IMR-90 (cell line): ENCODE results near the gene COPZ2. TPM values are rescaled to one million over a fixed set of nuclear protein-coding genes. Genes with fewer than 3 reads are reported as not detected.

Source experiments
- ATAC-seq: fragments of 200-7000 bp; cut with Tn5 transposase; 2 replicates; pipeline ENCODE4 v1.9.1; 2020; ENCODE audit warnings: low read depth, mild to moderate bottlenecking, moderate library complexity
- BruUV-seq: library from RNA; stranded (reverse); fragments of 400-500 nt; replicated peaks from 2 replicates; lab custom pipeline; 2021; lab: Mats Ljungman, UMichigan
- CTCF ChIA-PET: fragments of 300-600 bp; formaldehyde crosslinking; extraction: SDS; loops from one replicate; lab custom pipeline; 2021; ENCODE audit warnings: antibody characterized with exemption; lab: Yijun Ruan, JAX
- POLR2A ChIA-PET: fragments of 300-600 bp; sonication (Branson Sonifier 250); formaldehyde crosslinking; loops from one replicate; lab custom pipeline; 2022; ENCODE audit warnings: antibody characterized with exemption; ENCODE audit not compliant: unreplicated experiment; lab: Charles Lee
- DNase-seq: peaks from one replicate; pipeline ENCODE4 v3.0.0; 2013
- H2AFZ ChIP-seq: replicated peaks from 2 replicates; pipeline ENCODE3; 2013; ENCODE audit warnings: low read length, mild to moderate bottlenecking; ENCODE audit not compliant: poor library complexity
- H2AK5ac ChIP-seq: 2 replicates; pipeline ENCODE4 v1.6.1; 2013; ENCODE audit warnings: low read depth, low read length, inconsistent platforms
- H2AK9ac ChIP-seq: replicated peaks from 2 replicates; pipeline ENCODE3; 2013; ENCODE audit warnings: mild to moderate bottlenecking, low read depth, low read length, moderate library complexity; ENCODE audit not compliant: poor library complexity
- H2BK120ac ChIP-seq: 2 replicates; pipeline ENCODE4 v1.6.1; 2013; ENCODE audit warnings: low read depth, low read length, inconsistent platforms
- H2BK15ac ChIP-seq: 3 replicates; pipeline ENCODE4 v1.6.1; 2013; ENCODE audit warnings: low read depth, low read length, inconsistent platforms
- H2BK20ac ChIP-seq: 2 replicates; pipeline ENCODE4 v1.6.1; 2013; ENCODE audit warnings: low read depth, mild to moderate bottlenecking, inconsistent platforms, low read length, moderate library complexity
- H2BK5ac ChIP-seq: 2 replicates; pipeline ENCODE4 v1.6.1; 2013; ENCODE audit warnings: mild to moderate bottlenecking, low read depth, low read length, inconsistent platforms; ENCODE audit not compliant: poor library complexity, severe bottlenecking
- H3K14ac ChIP-seq: replicated peaks from 2 replicates; pipeline ENCODE4 v1.6.1; 2013; ENCODE audit warnings: low read depth, low read length, inconsistent platforms
- H3K18ac ChIP-seq: 2 replicates; pipeline ENCODE4 v1.6.1; 2013; ENCODE audit warnings: low read depth, low read length, control low read depth
- H3K23ac ChIP-seq: 2 replicates; pipeline ENCODE4 v1.6.1; 2013; ENCODE audit warnings: low read depth, low read length, inconsistent platforms
- H3K27ac ChIP-seq: 2 replicates; pipeline ENCODE4 v1.5.1; 2013; ENCODE audit warnings: mild to moderate bottlenecking, control low read depth, low read length; ENCODE audit not compliant: insufficient read depth
- H3K27me3 ChIP-seq: 2 replicates; pipeline ENCODE4 v1.6.1; 2013; ENCODE audit warnings: low read length; ENCODE audit not compliant: control insufficient read depth, insufficient read depth
- H3K36me3 ChIP-seq: 2 replicates; pipeline ENCODE4 v1.6.1; 2013; ENCODE audit warnings: low read length, mixed read lengths; ENCODE audit not compliant: control insufficient read depth, insufficient read depth
- H3K4ac ChIP-seq: 2 replicates; pipeline ENCODE4 v1.6.1; 2013; ENCODE audit warnings: low read depth, low read length, inconsistent platforms
- H3K4me1 ChIP-seq: 2 replicates; pipeline ENCODE4 v1.6.1; 2013; ENCODE audit warnings: low read length, mixed read lengths; ENCODE audit not compliant: control insufficient read depth, insufficient read depth
- H3K4me2 ChIP-seq: 2 replicates; pipeline ENCODE4 v1.6.1; 2013; ENCODE audit warnings: low read depth, mild to moderate bottlenecking, control low read depth, low read length, moderate library complexity
- H3K4me3 ChIP-seq: 2 replicates; pipeline ENCODE4 v1.5.1; 2013; ENCODE audit warnings: low read depth, mild to moderate bottlenecking, control low read depth, low read length, moderate library complexity; ENCODE audit not compliant: insufficient read depth
- H3K56ac ChIP-seq: 2 replicates; pipeline ENCODE4 v1.6.1; 2013; ENCODE audit warnings: low read length, inconsistent platforms; ENCODE audit not compliant: insufficient read depth; ENCODE audit errors: extremely low read depth
- H3K79me1 ChIP-seq, 2 experiments: 2 replicates each; pipeline ENCODE4 v1.6.1; 2013; ENCODE audit warnings: low read length in 2 of 2, inconsistent platforms in 1 of 2, low read depth in 1 of 2
- H3K9ac ChIP-seq: 2 replicates; pipeline ENCODE4 v1.6.1; 2013; ENCODE audit warnings: low read depth, low read length, control low read depth
- H3K9me1 ChIP-seq: 2 replicates; pipeline ENCODE4 v1.6.1; 2013; ENCODE audit warnings: low read length, inconsistent platforms; ENCODE audit not compliant: insufficient read depth
- H3K9me3 ChIP-seq: 2 replicates; pipeline ENCODE4 v1.6.1; 2013; ENCODE audit warnings: low read length; ENCODE audit not compliant: control insufficient read depth, insufficient read depth
- H4K20me1 ChIP-seq: 2 replicates; pipeline ENCODE4 v1.6.1; 2013; ENCODE audit warnings: low read length, inconsistent platforms; ENCODE audit not compliant: insufficient read depth
- H4K5ac ChIP-seq: 2 replicates; pipeline ENCODE4 v1.6.1; 2013; ENCODE audit warnings: mild to moderate bottlenecking, low read depth, low read length, control low read depth
- H4K8ac ChIP-seq, 2 experiments: 2 replicates each; pipeline ENCODE4 v1.6.1; 2013; ENCODE audit warnings: low read depth in 2 of 2, low read length in 2 of 2, control low read depth in 1 of 2, inconsistent platforms in 1 of 2
- H4K91ac ChIP-seq: 2 replicates; pipeline ENCODE4 v1.6.1; 2013; ENCODE audit warnings: low read depth, low read length, inconsistent platforms; ENCODE audit not compliant: insufficient read depth
- ELK1 ChIP-seq: fragments of 150-350 bp; IDR thresholded peaks from 2 replicates; pipeline ENCODE4 v1.6.1; 2016; ENCODE audit warnings: low read depth, mild to moderate bottlenecking, low read length, moderate library complexity, borderline replicate concordance
- WGBS, 2 experiments: methylation state at CpG; one replicate each; pipeline versions ENCODE4 v1.1.5 to v1.1.7; 2013; ENCODE audit warnings: missing lambda C conversion rate in 2 of 2; ENCODE audit not compliant: insufficient read length in 1 of 2; ENCODE audit errors: extremely low coverage in 2 of 2; 5-methylcytosine and 5-hydroxymethylcytosine counted together
- dilution Hi-C: fragments of 300-500 bp; cut with HindIII; formaldehyde crosslinking; loops from one replicate; pipeline ENCODE4 v1.14.3; 2018; ENCODE audit warnings: low sequenced_read_pairs; ENCODE audit not compliant: unreplicated experiment
- in situ Hi-C: fragments of 300-500 bp; cut with MboI; formaldehyde crosslinking; loops from 3 replicates; pipeline ENCODE4 v1.14.3; 2019; ENCODE audit warnings: low sequenced_read_pairs, inconsistent platforms, mixed read lengths
- intact Hi-C: fragments of 100-400 bp; cut with micrococcal nuclease; formaldehyde crosslinking; loops from 2 replicates; pipeline ENCODE4 v1.10.0; 2022
- polyA plus RNA-seq, 3 experiments: library from polyadenylated mRNA; depleted of rRNA; stranded (reverse); fragments of >200 nt; gene quantifications; 2 replicates each; pipeline ENCODE4 v1.2.3, GENCODE V29; 2012; ENCODE audit warnings: low replicate concordance in 1 of 3
- total RNA-seq: library from RNA; depleted of rRNA; stranded (reverse); fragments of >200 nt; gene quantifications from 2 replicates; pipeline ENCODE4 v1.2.3, GENCODE V29; 2012

COPZ2 gene
- total and polyA plus RNA-seq, 2 of the 4 experiments (the other 2 are of a cell fraction) = 41.0 to 86.1 TPM

GRCh38 chr17:48025904-48026501, 11.6 kb downstream of the COPZ2 start:
- no peak overlapping the region for H2BK5ac ChIP-seq
- H3K27ac ChIP-seq = no peak overlapping the region
- H4K5ac ChIP-seq = no peak overlapping the region
- no peaks in the 10 kb centered on the region for H3K27me3 ChIP-seq
- no peak overlapping the region for H2BK20ac ChIP-seq
- H2BK120ac ChIP-seq = no peak overlapping the region
- no peaks in the 10 kb centered on the region for H3K36me3 ChIP-seq
- H2AFZ ChIP-seq = peak overlapping the region; percentile 91
- WGBS, 2 experiments = 63% methylated on average over 2 of the region's 8 CpGs; no CpG with 5 or more reads in 1 of the 2 experiments
- peak overlapping the region; percentile 92 for H2AK9ac ChIP-seq
- H3K4me3 ChIP-seq = no peak overlapping the region
- dilution Hi-C loops = no loop called here
- no peak overlapping the region; the same call in 1 of the 2 replicates for H3K9ac ChIP-seq
- H4K91ac ChIP-seq = no peak overlapping the region; the same call in 1 of the 2 replicates
- no peaks in the 10 kb centered on the region for H3K9me3 ChIP-seq
- no peaks in the 10 kb centered on the region for H3K9me1 ChIP-seq
- CTCF ChIA-PET = interaction anchor here (0.5 to 3.4 kb wide), 15 partner anchors 10 to 592 kb away, joined by 3 to 18 read pairs (median 4); partner anchors contain the start of gene NFE2L1
- H3K14ac ChIP-seq = no peak overlapping the region
- no peak overlapping the region for H2BK15ac ChIP-seq
- H3K4me2 ChIP-seq = peak overlapping the region; percentile 92; the same call in 1 of the 2 replicates
- H3K56ac ChIP-seq = no peak overlapping the region
- H2AK5ac ChIP-seq = peak overlapping the region; percentile 28
- peaks cover 0 to 7% of the 10 kb centered on the region in 2 experiments; a peak in 1 of 4 replicates for H3K79me1 ChIP-seq
- peaks cover 18% of the 10 kb centered on the region for H3K4me1 ChIP-seq
- no peak overlapping the region for H3K4ac ChIP-seq
- in situ Hi-C loops = loop anchor here (5.0 to 10.0 kb wide), 2 partner anchors 101 to 569 kb away; partner anchors contain the start of genes HOXB3 and HOXB5
- DNase-seq (no peak), ATAC-seq (no peak)
- H4K8ac ChIP-seq = no peak overlapping the region; a peak in 1 of 4 replicates
- H3K23ac ChIP-seq = no peak overlapping the region
- BruUV-seq = no TSS peak
- POLR2A ChIA-PET = interaction anchor here (0.6 kb wide), 1 partner anchor 117 kb away, joined by 3 read pairs; no protein-coding TSS in a partner anchor
- TF ChIP-seq ELK1 = no peak
- peaks cover 3% of the 10 kb centered on the region; the same call in 1 of the 2 replicates for H4K20me1 ChIP-seq
- intact Hi-C loops = loop anchor here (1.0 to 10.0 kb wide), 6 partner anchors 22 to 592 kb away; partner anchors contain the start of genes CBX1 and NFE2L1
- no peak overlapping the region for H3K18ac ChIP-seq
